SU-DHL-6 (cell line): ENCODE results near the gene LDAH.

Source experiments
- H2AFZ ChIP-seq: fragments of 200-600 bp; sonication (generic); 2 replicates; pipeline ENCODE4 v1.6.1; 2014; ENCODE audit warnings: low read depth, mild to moderate bottlenecking, moderate library complexity, mixed read lengths, antibody characterized with exemption, low read length; ENCODE audit not compliant: severe bottlenecking
- H3F3A ChIP-seq: fragments of 200-600 bp; shearing (Covaris generic); 2 replicates; pipeline ENCODE4 v1.6.0; 2016; ENCODE audit warnings: antibody characterized with exemption, mild to moderate bottlenecking; ENCODE audit not compliant: insufficient read depth
- H3K27ac ChIP-seq: fragments of 200-600 bp; sonication (generic); 2 replicates; pipeline ENCODE4 v1.5.1; 2016; ENCODE audit warnings: low read depth, mild to moderate bottlenecking, low read length, moderate library complexity, mixed read lengths
- H3K27me3 ChIP-seq: fragments of 200-600 bp; sonication (generic), shearing (Covaris generic); 2 replicates; pipeline ENCODE4 v1.6.0; 2014; ENCODE audit warnings: mild to moderate bottlenecking, low read length
- H3K36me3 ChIP-seq: fragments of 200-600 bp; sonication (generic); 2 replicates; pipeline ENCODE4 v1.6.1; 2014; ENCODE audit warnings: mild to moderate bottlenecking, low read length, mixed read lengths
- H3K4me2 ChIP-seq: fragments of 300-600, 200-600 bp; shearing (Covaris generic), sonication (generic); 2 replicates; pipeline ENCODE4 v1.6.0; 2014; ENCODE audit warnings: low read length, low read depth, mild to moderate bottlenecking; ENCODE audit not compliant: poor library complexity, severe bottlenecking
- H3K4me3 ChIP-seq: fragments of 200-600 bp; sonication (generic); 2 replicates; pipeline ENCODE4 v1.5.1; 2014; ENCODE audit warnings: antibody characterized with exemption, low read length, mild to moderate bottlenecking, mixed read lengths; ENCODE audit not compliant: insufficient read depth, poor library complexity, severe bottlenecking
- H3K79me2 ChIP-seq: fragments of 200-600 bp; sonication (generic); 2 replicates; pipeline ENCODE4 v1.6.1; 2014; ENCODE audit warnings: mild to moderate bottlenecking, low read length, moderate library complexity; ENCODE audit not compliant: insufficient read depth
- H3K9ac ChIP-seq: fragments of 200-600 bp; sonication (generic); 2 replicates; pipeline ENCODE4 v1.7.0; 2014; ENCODE audit warnings: mild to moderate bottlenecking, low read length
- H3K9me2 ChIP-seq: fragments of 200-600 bp; sonication (generic); replicated peaks from 2 replicates; pipeline ENCODE4 v1.6.1; 2014; ENCODE audit warnings: low read length; ENCODE audit not compliant: insufficient read depth
- H3K9me3 ChIP-seq: fragments of 200-600 bp; sonication (generic); 2 replicates; pipeline ENCODE4 v1.6.1; 2014; ENCODE audit warnings: low read length, mixed read lengths; ENCODE audit not compliant: insufficient read depth
- H4K20me1 ChIP-seq: fragments of 200-600 bp; sonication (generic); 2 replicates; pipeline ENCODE4 v1.6.1; 2014; ENCODE audit warnings: low read depth, mild to moderate bottlenecking, antibody characterized with exemption, low read length, moderate library complexity, mixed read lengths
- CTCF ChIP-seq: fragments of 200-600 bp; sonication (generic); IDR thresholded peaks from one replicate; pipeline ENCODE4 v1.5.1; 2017; ENCODE audit warnings: antibody characterized with exemption, mild to moderate bottlenecking, low read length, moderate library complexity; ENCODE audit not compliant: insufficient read depth, poor library complexity, severe bottlenecking
- EZH2phosphoT487 ChIP-seq: fragments of 200-600 bp; sonication (generic), shearing (Covaris generic); conservative IDR thresholded peaks from 2 replicates; pipeline ENCODE4 v1.6.1; 2018; ENCODE audit warnings: mild to moderate bottlenecking, antibody characterized with exemption, low read length, moderate library complexity, mixed read lengths

The LDAH gene

GRCh38 chr2:20747317-20747716 is 75.6 kb downstream of the LDAH start:
- no peaks in the 10 kb centered on the region for H4K20me1 ChIP-seq
- H3K9me3 ChIP-seq: no peaks in the 10 kb centered on the region
- H3F3A ChIP-seq: no peaks in the 10 kb centered on the region
- peaks cover 4% of the 10 kb centered on the region; the same call in 1 of the 2 replicates for H3K36me3 ChIP-seq
- H3K9me2 ChIP-seq: no peaks in the 10 kb centered on the region
- no peaks in the 10 kb centered on the region for H3K27me3 ChIP-seq
- TF ChIP-seq EZH2phosphoT487 (no peak), CTCF (no peak)
- no peak overlapping the region for H3K27ac ChIP-seq
- no peak overlapping the region for H3K4me2 ChIP-seq
- no peak overlapping the region for H3K9ac ChIP-seq
- no peak overlapping the region for H2AFZ ChIP-seq
- peaks cover 12% of the 10 kb centered on the region; the same call in 1 of the 2 replicates for H3K79me2 ChIP-seq
- no peak overlapping the region for H3K4me3 ChIP-seq

GRCh38 chr2:20745924-20746555 is 76.9 kb downstream of the LDAH start:
- Histone ChIP-seq H3K9ac (no peak overlapping the region), H2AFZ (no peak overlapping the region), H3K27me3 (no peaks in the 10 kb centered on the region), H3F3A (no peaks in the 10 kb centered on the region), H3K36me3 (peaks cover 1% of the 10 kb centered on the region; the same call in 1 of the 2 replicates), H3K79me2 (peaks cover 8% of the 10 kb centered on the region; the same call in 1 of the 2 replicates), H3K4me3 (no peak overlapping the region), H3K9me2 (no peaks in the 10 kb centered on the region), H3K4me2 (no peak overlapping the region), H3K9me3 (no peaks in the 10 kb centered on the region), H3K27ac (no peak overlapping the region), H4K20me1 (no peaks in the 10 kb centered on the region)
- TF ChIP-seq CTCF: no peak
- no peak for TF ChIP-seq EZH2phosphoT487

GRCh38 chr2:20744366-20745335 is 78.2 kb downstream of the LDAH start:
- no peak overlapping the region for H3K27ac ChIP-seq
- H3K79me2 ChIP-seq: no peaks in the 10 kb centered on the region
- no peak overlapping the region for H3K4me3 ChIP-seq
- H3K36me3 ChIP-seq: no peaks in the 10 kb centered on the region
- H3K27me3 ChIP-seq: no peaks in the 10 kb centered on the region
- no peaks in the 10 kb centered on the region for H4K20me1 ChIP-seq
- H3K4me2 ChIP-seq: no peak overlapping the region
- H3F3A ChIP-seq: no peaks in the 10 kb centered on the region
- H3K9me3 ChIP-seq: no peaks in the 10 kb centered on the region
- H2AFZ ChIP-seq: no peak overlapping the region
- no peak overlapping the region for H3K9ac ChIP-seq
- TF ChIP-seq CTCF: no peak
- no peak for TF ChIP-seq EZH2phosphoT487
- no peaks in the 10 kb centered on the region for H3K9me2 ChIP-seq
